WI38 (cell line): Measurements from ENCODE around the gene SMIM15.

Experiments
- H3K4me3 ChIP-seq: 2 replicates; pipeline ENCODE4 v1.5.1; 2011; ENCODE audit warnings: low read depth, mild to moderate bottlenecking, control low read depth, low read length
- CTCF ChIP-seq: IDR thresholded peaks from 2 replicates; pipeline ENCODE4 v1.5.1; 2012; ENCODE audit warnings: low read depth, mild to moderate bottlenecking, control low read depth, low read length

Gene SMIM15

GRCh38 chr5:61160497-61160896 is 1.8 kb downstream of the SMIM15 start:
- TF ChIP-seq CTCF: no peak
- H3K4me3 ChIP-seq: no peak overlapping the region

DNA sequence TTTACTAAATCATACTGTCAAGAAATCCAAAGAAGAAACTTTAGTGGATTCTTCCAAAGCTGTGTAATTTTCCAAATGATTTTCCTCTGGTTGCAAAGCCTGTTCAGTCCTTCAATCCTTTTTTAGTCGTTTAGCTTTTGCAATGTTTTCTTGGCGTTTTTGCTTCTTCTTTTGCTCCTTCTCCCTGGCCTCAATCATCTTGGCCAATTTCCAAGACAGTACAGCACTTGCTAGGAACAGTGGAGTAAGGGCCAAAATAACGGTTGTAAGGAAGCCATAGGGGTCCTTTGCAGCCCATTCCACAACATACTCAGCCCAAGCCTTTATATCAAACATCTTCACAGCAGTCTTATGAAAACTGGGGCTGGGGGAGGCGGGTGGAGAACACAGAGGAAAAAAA is 2.4 kb downstream of the SMIM15 start:
- no peak for TF ChIP-seq CTCF
- no peak overlapping the region for H3K4me3 ChIP-seq

DNA sequence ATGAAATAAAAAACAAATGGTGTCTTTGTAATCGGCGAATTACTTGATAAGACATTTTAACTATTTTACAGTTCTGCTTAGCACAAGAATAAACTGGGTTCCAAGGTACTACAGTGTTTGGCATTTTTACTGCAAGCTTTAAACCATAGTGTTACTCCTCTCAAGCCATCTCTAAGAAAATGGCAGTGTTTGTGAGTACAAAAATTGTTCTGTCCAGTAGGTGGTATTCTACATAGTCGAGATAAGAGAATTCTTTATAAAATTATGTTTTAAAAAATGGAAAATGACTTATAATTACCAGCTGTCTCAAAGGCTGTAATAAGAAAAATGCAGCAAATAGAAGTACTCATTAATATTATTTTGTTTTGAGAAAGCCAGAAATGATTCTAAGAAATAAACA is 3.2 kb downstream of the SMIM15 start:
- no peak for TF ChIP-seq CTCF
- no peak overlapping the region for H3K4me3 ChIP-seq

DNA sequence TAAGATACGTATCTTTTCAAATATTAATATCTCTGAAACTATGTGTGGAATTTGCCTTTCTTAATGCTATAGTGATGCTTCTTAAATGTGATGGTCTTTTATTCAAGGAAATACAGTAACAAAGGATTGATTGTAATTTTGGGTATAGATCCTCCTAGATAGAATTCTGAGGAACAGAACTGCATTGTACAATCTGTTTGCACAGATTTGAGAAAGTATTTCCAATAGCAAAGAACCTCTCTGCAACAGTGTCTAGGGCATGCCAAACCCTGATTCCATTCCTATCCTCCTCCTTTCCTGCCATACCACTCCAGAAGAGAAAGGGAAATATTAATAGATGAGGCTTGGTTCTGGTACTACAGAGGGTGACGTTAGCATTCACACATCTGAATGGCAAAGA is 10.4 kb downstream of the SMIM15 start:
- H3K4me3 ChIP-seq: no peak overlapping the region

DNA sequence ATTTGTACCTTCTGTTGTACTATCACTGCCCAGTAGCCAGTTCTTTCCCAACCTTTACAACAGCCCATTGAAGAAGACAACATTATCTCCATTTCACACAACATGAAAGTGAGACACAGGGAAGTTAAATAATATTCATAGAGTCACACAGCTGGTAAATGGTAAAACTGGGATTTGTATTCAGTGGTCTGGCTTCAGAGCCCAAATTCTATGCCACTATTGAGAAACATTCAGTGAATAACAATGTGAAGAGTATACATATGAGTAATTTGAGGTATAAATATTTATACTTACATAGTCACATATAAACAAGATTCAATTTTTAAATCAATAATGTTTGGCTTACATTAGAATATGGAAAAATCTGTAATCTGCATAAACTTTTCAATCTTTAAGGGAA is 13.8 kb downstream of the SMIM15 start:
- H3K4me3 ChIP-seq: no peak overlapping the region
- TF ChIP-seq CTCF: no peak

More for the DNA sequence above, 10.4 kb downstream of the SMIM15 start:
- no peak for TF ChIP-seq CTCF

DNA sequence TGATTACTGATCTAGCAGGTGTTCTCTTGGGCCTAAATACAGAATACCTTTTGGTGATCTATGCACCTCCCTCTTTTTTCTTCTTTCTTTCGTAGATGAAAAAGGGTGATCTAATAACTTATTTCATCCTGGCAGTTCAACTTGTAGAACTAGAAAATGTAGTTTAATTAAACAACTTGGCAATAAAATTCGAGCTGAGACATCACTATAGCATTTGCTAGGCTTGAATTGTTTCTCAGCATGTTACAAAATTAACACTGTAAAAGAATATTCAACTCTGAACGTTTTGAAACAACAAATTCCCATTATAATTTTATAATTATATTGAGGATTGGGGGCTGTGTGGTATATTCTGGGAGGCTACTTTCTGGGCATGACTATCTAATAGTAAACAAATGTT is 19.5 kb downstream of the SMIM15 start:
- H3K4me3 ChIP-seq: no peak overlapping the region
- TF ChIP-seq CTCF: no peak

GRCh38 chr5:61142391-61142790 is 19.9 kb downstream of the SMIM15 start:
- TF ChIP-seq CTCF: no peak
- no peak overlapping the region for H3K4me3 ChIP-seq
